Immature natural killer cell (primary cell): ENCODE results near the gene OR8B2. TPM values are rescaled to one million over a fixed set of nuclear protein-coding genes. Genes with fewer than 3 reads are reported as not detected.

Source experiments
- DNase-seq, 3 donors: peaks; one replicate each; pipeline ENCODE4 v3.0.0; 2022; ENCODE audit warnings: mixed read lengths in 1 of 3
- H3K27ac Mint-ChIP-seq, 6 donors: one replicate each; pipeline ENCODE4 v1.8.0; 2020; ENCODE audit warnings: mixed read lengths in 6 of 6, mild to moderate bottlenecking in 5 of 6, inconsistent platforms in 4 of 6, moderate library complexity in 3 of 6
- H3K27me3 Mint-ChIP-seq, 3 donors: one replicate each; pipeline ENCODE4 v1.8.0; 2020 to 2021; ENCODE audit warnings: low read depth in 3 of 3, mild to moderate bottlenecking in 3 of 3, mixed read lengths in 3 of 3, moderate library complexity in 3 of 3, inconsistent platforms in 1 of 3
- H3K36me3 Mint-ChIP-seq, 3 donors: one replicate each; pipeline ENCODE4 v1.8.0; 2020; ENCODE audit warnings: mixed read lengths in 3 of 3, inconsistent platforms in 2 of 3, mild to moderate bottlenecking in 2 of 3
- H3K4me1 Mint-ChIP-seq, 2 donors: one replicate each; pipeline ENCODE4 v1.8.0; 2020; ENCODE audit warnings: inconsistent platforms in 2 of 2, mild to moderate bottlenecking in 2 of 2, mixed read lengths in 2 of 2, moderate library complexity in 1 of 2
- H3K4me3 Mint-ChIP-seq, 5 donors: one replicate each; pipeline ENCODE4 v1.8.0; 2020; ENCODE audit warnings: mild to moderate bottlenecking in 5 of 5, mixed read lengths in 5 of 5, inconsistent platforms in 3 of 5, moderate library complexity in 3 of 5
- H3K9me3 Mint-ChIP-seq, 6 donors: one replicate each; pipeline ENCODE4 v1.8.0; 2020; ENCODE audit warnings: mild to moderate bottlenecking in 6 of 6, mixed read lengths in 6 of 6, inconsistent platforms in 4 of 6, moderate library complexity in 3 of 6
- polyA plus RNA-seq, 3 donors: library from polyadenylated mRNA; unstranded; fragments of 300-500 nt; fragmentation: Illumina TruSeq; gene quantifications; one replicate each; pipeline ENCODE4 v1.2.3, GENCODE V29; 2021

OR8B2 gene
- polyA plus RNA-seq, 3 donors from 2014 or later = not detected

- no peaks in the 10 kb centered on the region for H3K36me3 Mint-ChIP-seq
- H3K27ac Mint-ChIP-seq = no peak overlapping the region
- DNase-seq = no peak
- no peaks in the 10 kb centered on the region for H3K9me3 Mint-ChIP-seq
- H3K4me1 Mint-ChIP-seq = no peaks in the 10 kb centered on the region
- no peak overlapping the region for H3K4me3 Mint-ChIP-seq
- H3K27me3 Mint-ChIP-seq = peaks cover 0 to 2% (median 0%) of the 10 kb centered on the region in 3 donors
Observed at GRCh38 chr11:124376280-124376679, 8.0 kb downstream of the OR8B2 start.

GRCh38 chr11:124359566-124359965 is 24.7 kb downstream of the OR8B2 start:
- no peak for DNase-seq
- Mint-ChIP-seq H3K36me3 (no peaks in the 10 kb centered on the region), H3K4me1 (no peaks in the 10 kb centered on the region), H3K27ac (no peak overlapping the region), H3K9me3 (no peaks in the 10 kb centered on the region), H3K4me3 (no peak overlapping the region), H3K27me3 (peaks cover 3 to 7% (median 7%) of the 10 kb centered on the region in 3 donors)

- Mint-ChIP-seq H3K9me3 (peaks cover 0 to 5% (median 0%) of the 10 kb centered on the region in 6 donors), H3K27ac (no peak overlapping the region), H3K4me3 (no peak overlapping the region), H3K4me1 (no peaks in the 10 kb centered on the region), H3K36me3 (no peaks in the 10 kb centered on the region), H3K27me3 (peaks cover 3 to 7% (median 6%) of the 10 kb centered on the region in 3 donors)
- no peak for DNase-seq
Observed at GRCh38 chr11:124346311-124346955, 37.9 kb downstream of the OR8B2 start.

- Mint-ChIP-seq H3K36me3 (no peaks in the 10 kb centered on the region), H3K4me1 (no peaks in the 10 kb centered on the region), H3K27ac (no peak overlapping the region), H3K27me3 (peaks cover 3 to 7% (median 3%) of the 10 kb centered on the region in 3 donors), H3K4me3 (no peak overlapping the region), H3K9me3 (peaks cover 0 to 5% (median 0%) of the 10 kb centered on the region in 6 donors)
- no peak for DNase-seq
Observed at GRCh38 chr11:124344346-124344745, 40.0 kb downstream of the OR8B2 start.

GRCh38 chr11:124340142-124340447 is 44.2 kb downstream of the OR8B2 start:
- no peak overlapping the region for H3K4me3 Mint-ChIP-seq
- H3K27me3 Mint-ChIP-seq = peaks cover 0 to 2% (median 0%) of the 10 kb centered on the region in 3 donors
- H3K4me1 Mint-ChIP-seq = no peaks in the 10 kb centered on the region
- no peak overlapping the region for H3K27ac Mint-ChIP-seq
- no peaks in the 10 kb centered on the region for H3K9me3 Mint-ChIP-seq
- no peak for DNase-seq
- H3K36me3 Mint-ChIP-seq = no peaks in the 10 kb centered on the region

GRCh38 chr11:124339396-124340141 is 44.7 kb downstream of the OR8B2 start:
- Mint-ChIP-seq H3K9me3 (no peaks in the 10 kb centered on the region), H3K27me3 (peaks cover 0 to 2% (median 0%) of the 10 kb centered on the region in 3 donors), H3K4me3 (no peak overlapping the region), H3K36me3 (no peaks in the 10 kb centered on the region), H3K4me1 (no peaks in the 10 kb centered on the region), H3K27ac (no peak overlapping the region)
- no peak for DNase-seq

Other genes with a start within 250 kb of the OR8B2 start
- gene OR10D3, start 201.2 kb downstream of the OR8B2 start, polyA plus RNA-seq = not detected
- not detected for gene OR8G1, start 143.4 kb downstream of the OR8B2 start, polyA plus RNA-seq
- gene OR8G5, start 128.1 kb downstream of the OR8B2 start, polyA plus RNA-seq = not detected
- not detected for gene OR8D1, start 70.5 kb downstream of the OR8B2 start, polyA plus RNA-seq
- not detected for gene OR8D2, start 64.3 kb downstream of the OR8B2 start, polyA plus RNA-seq
- gene OR8B3, start 14.5 kb upstream of the OR8B2 start, polyA plus RNA-seq = not detected
- not detected for gene OR8B4, start 40.4 kb upstream of the OR8B2 start, polyA plus RNA-seq
- gene OR8B8, start 61.2 kb upstream of the OR8B2 start, polyA plus RNA-seq = not detected
- not detected for gene OR8B12, start 159.2 kb upstream of the OR8B2 start, polyA plus RNA-seq
- gene OR8A1, start 185.5 kb upstream of the OR8B2 start, polyA plus RNA-seq = not detected
- not detected for gene PANX3, start 226.9 kb upstream of the OR8B2 start, polyA plus RNA-seq
- 10 to 100 TPM; 35.7 to 40.8 (median 36.2) TPM for gene TBRG1, start 238.4 kb upstream of the OR8B2 start, polyA plus RNA-seq